GM12878 (cell line): Measurements from ENCODE around the gene MAGEB10.

Source experiments
- CTCF ChIP-seq, 3 experiments: IDR thresholded peaks in 2 of 3; conservative IDR thresholded peaks in 1 of 3; 2 replicates each; pipeline ENCODE4 v1.5.1; 2011; ENCODE audit warnings: low read depth in 3 of 3, low read length in 3 of 3, mild to moderate bottlenecking in 3 of 3, control low read depth in 2 of 3, moderate library complexity in 2 of 3, inconsistent platforms in 1 of 3, mixed read lengths in 1 of 3; ENCODE audit not compliant: control insufficient read depth in 2 of 3, insufficient read depth in 1 of 3; ENCODE audit errors: extremely low read depth in 1 of 3
- E2F8 ChIP-seq: fragments of 450-650 bp; IDR thresholded peaks from 2 replicates; pipeline ENCODE4 v1.6.1; 2018; ENCODE audit warnings: mild to moderate bottlenecking, low read depth, moderate library complexity; ENCODE audit not compliant: partially characterized antibody
- POLR2AphosphoS5 ChIP-seq: IDR thresholded peaks from 2 replicates; pipeline ENCODE4 v1.6.1; 2011; ENCODE audit warnings: mild to moderate bottlenecking, low read length, inconsistent platforms

- TF ChIP-seq POLR2AphosphoS5: no peak
- TF ChIP-seq CTCF (IDR thresholded peaks at IDR 0.05 in 2 of 3, conservative IDR thresholded peaks at IDR 0.05 in 1 of 3; ENCODE audit: control insufficient read depth in 2 of 3, extremely low read depth in 1 of 3, insufficient read depth in 1 of 3, low read depth in 3 of 3, low read length in 3 of 3): no peak
- no peak for TF ChIP-seq E2F8
These were observed 31.8 kb upstream of the MAGEB10 start for GRCh38 chrX:27775984-27776383.
